ENCODE measurements around the gene RNF224.

RNF224 gene

DNA sequence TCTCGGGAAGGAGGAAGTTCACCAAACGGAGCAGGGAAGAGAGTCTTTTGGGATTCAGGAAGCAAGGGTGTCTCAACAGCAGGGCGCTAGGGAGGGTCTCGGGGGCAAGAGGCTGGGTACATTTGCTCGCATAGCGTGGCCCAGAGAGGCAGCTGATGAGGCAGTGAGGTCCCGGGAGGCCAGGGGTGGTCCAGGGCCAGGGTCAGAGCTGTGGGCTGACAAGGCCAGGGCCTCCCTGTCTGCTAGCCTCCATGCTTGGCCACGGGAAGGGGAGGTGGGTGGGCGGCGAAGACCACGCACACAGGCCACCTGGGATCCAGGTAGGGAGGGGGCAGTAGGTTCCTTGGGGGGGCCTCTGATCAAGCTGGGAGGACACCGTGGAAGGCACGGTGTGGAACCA, 15.8 kb upstream of the RNF224 start:
- Histone ChIP-seq H4K20me1 (ENCODE audit: insufficient read depth, low read length) (peaks cover 8% of the 10 kb centered on the region; the same call in 1 of the 2 replicates), H3K27ac (ENCODE audit: low read length) (no peak overlapping the region), H3K9ac (ENCODE audit: low read depth, low read length) (no peak overlapping the region), H2AFZ (ENCODE audit: low read depth, low read length) (no peak overlapping the region), H3K4me3 (ENCODE audit: low read depth in 1 of 2, low read length in 2 of 2) (no peak overlapping the region), H3K4me2 (ENCODE audit: insufficient read depth, low read length) (no peak overlapping the region), H3K27me3 (ENCODE audit: insufficient read depth, low read length, poor library complexity) (no peaks in the 10 kb centered on the region), H3K36me3 (ENCODE audit: insufficient read depth, low read length) (peaks cover 47% of the 10 kb centered on the region), H3K9me3 (ENCODE audit: insufficient read depth, low read length, severe bottlenecking) (no peaks in the 10 kb centered on the region), H3K4me1 (ENCODE audit: insufficient read depth, low read length) (peaks cover 12% of the 10 kb centered on the region), H3K79me2 (ENCODE audit: insufficient read depth, low read length) (peaks cover 13% of the 10 kb centered on the region)
- TF ChIP-seq, protein P1, sequence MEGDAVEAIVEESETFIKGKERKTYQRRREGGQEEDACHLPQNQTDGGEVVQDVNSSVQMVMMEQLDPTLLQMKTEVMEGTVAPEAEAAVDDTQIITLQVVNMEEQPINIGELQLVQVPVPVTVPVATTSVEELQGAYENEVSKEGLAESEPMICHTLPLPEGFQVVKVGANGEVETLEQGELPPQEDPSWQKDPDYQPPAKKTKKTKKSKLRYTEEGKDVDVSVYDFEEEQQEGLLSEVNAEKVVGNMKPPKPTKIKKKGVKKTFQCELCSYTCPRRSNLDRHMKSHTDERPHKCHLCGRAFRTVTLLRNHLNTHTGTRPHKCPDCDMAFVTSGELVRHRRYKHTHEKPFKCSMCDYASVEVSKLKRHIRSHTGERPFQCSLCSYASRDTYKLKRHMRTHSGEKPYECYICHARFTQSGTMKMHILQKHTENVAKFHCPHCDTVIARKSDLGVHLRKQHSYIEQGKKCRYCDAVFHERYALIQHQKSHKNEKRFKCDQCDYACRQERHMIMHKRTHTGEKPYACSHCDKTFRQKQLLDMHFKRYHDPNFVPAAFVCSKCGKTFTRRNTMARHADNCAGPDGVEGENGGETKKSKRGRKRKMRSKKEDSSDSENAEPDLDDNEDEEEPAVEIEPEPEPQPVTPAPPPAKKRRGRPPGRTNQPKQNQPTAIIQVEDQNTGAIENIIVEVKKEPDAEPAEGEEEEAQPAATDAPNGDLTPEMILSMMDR (IDR thresholded peaks at IDR 0.05; ENCODE audit: borderline replicate concordance, extremely low read depth, low read length, poor library complexity, severe bottlenecking): no peak
- no peak for TF ChIP-seq EZH2 (IDR thresholded peaks at IDR 0.05; ENCODE audit: borderline replicate concordance, low read depth, low read length, severe bottlenecking)
- DNase-seq: no peak
- ATAC-seq (ENCODE audit: insufficient read depth, low read depth): no peak; the same call in 2 of the 3 replicates

DNA sequence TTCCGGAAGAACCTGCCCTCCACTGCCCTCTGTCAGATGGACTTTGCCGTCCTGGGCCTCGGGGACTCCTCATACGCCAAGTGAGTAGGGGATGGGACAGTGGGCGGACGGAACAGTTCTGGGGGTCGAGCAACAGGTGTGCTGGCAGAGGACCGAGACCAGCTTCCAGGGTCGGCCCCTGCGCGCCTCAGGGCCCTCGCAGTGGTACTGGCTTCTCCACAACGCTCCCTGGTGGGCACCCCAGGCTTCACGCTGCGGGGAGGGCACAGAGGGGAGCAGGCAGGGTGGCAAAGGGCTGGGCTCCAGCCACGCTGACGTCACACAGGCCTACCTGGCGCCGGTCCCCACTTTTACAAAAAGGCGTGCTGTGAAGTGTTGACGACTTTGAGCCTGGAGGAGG, 14.8 kb upstream of the RNF224 start:
- H3K9me3 ChIP-seq (ENCODE audit: insufficient read depth, low read length, severe bottlenecking): no peaks in the 10 kb centered on the region
- H3K9ac ChIP-seq (ENCODE audit: low read depth, low read length): no peak overlapping the region
- H4K20me1 ChIP-seq (ENCODE audit: insufficient read depth, low read length): peaks cover 4% of the 10 kb centered on the region; the same call in 1 of the 2 replicates
- no peak overlapping the region for H3K4me3 ChIP-seq (ENCODE audit: low read depth in 1 of 2, low read length in 2 of 2)
- H2AFZ ChIP-seq (ENCODE audit: low read depth, low read length): no peak overlapping the region
- H3K36me3 ChIP-seq (ENCODE audit: insufficient read depth, low read length): peaks cover 37% of the 10 kb centered on the region
- no peak for TF ChIP-seq EZH2 (IDR thresholded peaks at IDR 0.05; ENCODE audit: borderline replicate concordance, low read depth, low read length, severe bottlenecking)
- TF ChIP-seq, protein P1 (IDR thresholded peaks at IDR 0.05; ENCODE audit: borderline replicate concordance, extremely low read depth, low read length, poor library complexity, severe bottlenecking): peak; percentile 33
- H3K4me1 ChIP-seq (ENCODE audit: insufficient read depth, low read length): peaks cover 2% of the 10 kb centered on the region
- H3K27ac ChIP-seq (ENCODE audit: low read length): no peak overlapping the region
- H3K79me2 ChIP-seq (ENCODE audit: insufficient read depth, low read length): peaks cover 3% of the 10 kb centered on the region
- ATAC-seq (ENCODE audit: insufficient read depth, low read depth): peak; percentile 41; the same call in 1 of the 3 replicates
- H3K27me3 ChIP-seq (ENCODE audit: insufficient read depth, low read length, poor library complexity): no peaks in the 10 kb centered on the region
- no peak for DNase-seq
- H3K4me2 ChIP-seq (ENCODE audit: insufficient read depth, low read length): no peak overlapping the region

DNA sequence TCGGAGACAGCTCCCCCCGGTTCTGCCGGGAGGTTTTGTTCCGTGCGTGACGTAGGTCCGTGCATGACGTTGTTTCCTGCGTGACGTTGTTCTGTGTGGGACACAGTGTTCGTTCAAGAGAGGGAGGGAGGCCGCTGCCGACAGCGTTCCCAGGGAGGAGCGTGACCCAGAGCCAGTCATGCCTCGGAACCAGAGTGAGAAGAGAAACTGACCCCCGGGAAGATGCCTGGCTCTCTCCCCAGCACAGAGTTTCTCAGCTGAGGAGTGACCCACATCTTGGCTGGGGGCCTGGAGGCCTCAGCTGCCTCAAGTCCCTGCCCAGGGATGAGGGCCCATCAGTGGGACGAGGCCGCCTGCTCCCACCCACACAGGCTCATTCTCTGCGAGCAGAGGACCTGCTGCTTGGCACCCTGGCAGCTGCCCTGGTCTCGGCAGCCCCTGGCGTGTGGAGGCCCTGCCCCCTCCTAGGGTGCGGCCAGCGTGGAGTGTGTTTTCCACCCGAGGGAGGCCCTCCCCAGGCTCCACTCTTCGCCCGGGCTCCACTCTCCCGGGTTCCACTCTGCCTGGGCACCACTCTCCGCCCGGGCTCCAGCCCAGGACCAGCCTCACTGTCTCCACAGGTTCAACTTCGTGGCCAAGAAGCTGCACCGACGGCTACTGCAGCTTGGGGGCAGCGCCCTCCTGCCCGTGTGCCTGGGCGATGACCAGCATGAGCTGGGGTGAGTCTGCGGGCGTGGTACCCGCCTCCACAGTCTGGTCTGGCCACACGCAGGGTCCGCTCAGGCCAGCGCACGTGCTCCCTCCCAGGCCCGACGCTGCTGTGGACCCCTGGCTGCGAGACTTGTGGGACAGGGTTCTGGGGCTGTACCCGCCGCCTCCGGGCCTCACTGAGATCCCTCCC, 13.9 kb upstream of the RNF224 start:
- Histone ChIP-seq H3K4me2 (ENCODE audit: insufficient read depth, low read length) (no peak overlapping the region), H3K9ac (ENCODE audit: low read depth, low read length) (no peak overlapping the region), H3K4me1 (ENCODE audit: insufficient read depth, low read length) (no peaks in the 10 kb centered on the region), H2AFZ (ENCODE audit: low read depth, low read length) (no peak overlapping the region), H3K79me2 (ENCODE audit: insufficient read depth, low read length) (no peaks in the 10 kb centered on the region), H4K20me1 (ENCODE audit: insufficient read depth, low read length) (peaks cover 3% of the 10 kb centered on the region; the same call in 1 of the 2 replicates), H3K27ac (ENCODE audit: low read length) (no peak overlapping the region), H3K9me3 (ENCODE audit: insufficient read depth, low read length, severe bottlenecking) (no peaks in the 10 kb centered on the region), H3K27me3 (ENCODE audit: insufficient read depth, low read length, poor library complexity) (no peaks in the 10 kb centered on the region), H3K4me3 (ENCODE audit: low read depth in 1 of 2, low read length in 2 of 2) (no peak overlapping the region), H3K36me3 (ENCODE audit: insufficient read depth, low read length) (peaks cover 36% of the 10 kb centered on the region)
- ATAC-seq (ENCODE audit: insufficient read depth, low read depth) (no peak), DNase-seq (no peak)
- TF ChIP-seq, protein P1 (IDR thresholded peaks at IDR 0.05; ENCODE audit: borderline replicate concordance, extremely low read depth, low read length, poor library complexity, severe bottlenecking): peak; percentile 22
- no peak for TF ChIP-seq EZH2 (IDR thresholded peaks at IDR 0.05; ENCODE audit: borderline replicate concordance, low read depth, low read length, severe bottlenecking)

Measured in DND-41 (cell line).